Measurements from ENCODE around the gene IFIT5.
"Not testable (repeated sequence)": the region's sequence is repeated elsewhere in the genome, so short reads cannot be mapped to it uniquely, and the experiment has no call there.

IFIT5 gene

GRCh38 chr10:89431977-89432376 is 17.6 kb downstream of the IFIT5 start:
- DNase-seq (ENCODE audit: low read depth in 2 of 2) = no peak

GRCh38 chr10:89438525-89438924 is 24.2 kb downstream of the IFIT5 start:
- DNase-seq (ENCODE audit: low read depth in 2 of 2) = no peak

GRCh38 chr10:89440226-89441009 is 26.1 kb downstream of the IFIT5 start:
- no peak for DNase-seq (ENCODE audit: low read depth in 2 of 2)

- no peak for DNase-seq (ENCODE audit: low read depth in 2 of 2)
These were observed 27.9 kb downstream of the IFIT5 start for GRCh38 chr10:89442289-89442688.

GRCh38 chr10:89444819-89445218 is 30.5 kb downstream of the IFIT5 start:
- not testable (repeated sequence) for DNase-seq (ENCODE audit: low read depth in 2 of 2)

- no peak for DNase-seq (ENCODE audit: low read depth in 2 of 2)
These were observed 36.5 kb downstream of the IFIT5 start for GRCh38 chr10:89450901-89451300.

- no peak for DNase-seq (ENCODE audit: low read depth in 2 of 2)
These were observed 37.8 kb downstream of the IFIT5 start for GRCh38 chr10:89452193-89452592.

GRCh38 chr10:89454561-89455347 is 40.4 kb downstream of the IFIT5 start:
- DNase-seq (ENCODE audit: low read depth in 2 of 2) = no peak

- DNase-seq (ENCODE audit: low read depth in 2 of 2) = no peak
These were observed 43.9 kb downstream of the IFIT5 start for GRCh38 chr10:89458291-89458690.

- DNase-seq (ENCODE audit: low read depth in 2 of 2) = no peak
These were observed 44.4 kb downstream of the IFIT5 start for GRCh38 chr10:89458784-89459183.

GRCh38 chr10:89463846-89464537 is 49.6 kb downstream of the IFIT5 start:
- DNase-seq (ENCODE audit: low read depth in 2 of 2) = no peak

GRCh38 chr10:89465196-89465595 is 50.8 kb downstream of the IFIT5 start:
- DNase-seq (ENCODE audit: low read depth in 2 of 2) = no peak

- no peak for DNase-seq (ENCODE audit: low read depth in 2 of 2)
These were observed 52.2 kb downstream of the IFIT5 start for GRCh38 chr10:89466599-89467035.

- no peak for DNase-seq (ENCODE audit: low read depth in 2 of 2)
These were observed 54.0 kb downstream of the IFIT5 start for GRCh38 chr10:89468191-89468965.

- no peak for DNase-seq (ENCODE audit: low read depth in 2 of 2)
These were observed 55.1 kb downstream of the IFIT5 start for GRCh38 chr10:89469517-89469916.

Data from stimulated activated CD8-positive, alpha-beta memory T cell treated with anti-CD3 and anti-CD28 coated beads, Interleukin-2, amount 100 ng/mL, for 48 hours (primary cell).